ENCODE data around the gene FCN1. TPM values are rescaled to one million over a fixed set of nuclear protein-coding genes. Genes with fewer than 3 reads are reported as not detected.

The FCN1 gene
- total and polyA plus RNA-seq, 2 experiments from 2014 or later = not detected

DNA sequence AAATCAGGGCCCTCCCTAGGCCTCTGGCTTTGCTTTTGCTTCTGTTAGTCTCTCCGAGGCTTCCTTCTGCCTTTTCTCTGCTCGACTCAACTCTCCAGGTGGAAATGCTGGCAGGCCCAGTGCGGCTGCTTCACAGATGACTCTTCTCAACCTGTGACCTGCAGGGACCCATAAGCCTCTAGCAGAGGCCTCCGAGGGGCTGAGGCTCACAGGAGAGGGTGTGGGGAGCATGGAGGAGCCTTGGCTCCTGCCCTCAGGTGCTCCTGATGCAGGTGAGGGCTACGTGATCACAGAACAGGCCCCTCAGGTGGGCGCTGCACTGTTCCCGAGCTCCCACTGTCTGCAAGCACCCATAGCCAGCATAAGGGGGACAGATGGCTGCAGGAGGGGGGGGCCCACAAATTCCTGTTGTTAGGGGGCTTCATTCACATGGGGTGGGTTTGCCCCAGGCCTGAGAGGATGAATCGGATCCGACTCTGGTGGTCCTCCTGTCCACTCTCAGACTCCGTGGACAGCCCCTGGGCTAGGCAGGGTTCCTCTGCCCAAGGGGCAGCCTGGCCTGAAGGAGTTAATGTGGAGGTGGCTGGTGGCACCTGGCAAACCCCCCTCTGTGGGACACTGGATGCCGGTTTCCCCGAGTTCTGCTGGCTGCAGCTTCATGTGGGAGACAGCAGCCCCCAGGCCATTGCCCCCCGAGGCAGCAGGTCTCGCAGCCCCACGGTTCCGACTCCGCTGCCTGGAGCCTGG lies 48.0 kb downstream of the FCN1 start:
- H4K20me1 ChIP-seq (ENCODE audit: insufficient read depth, poor library complexity, severe bottlenecking) = no peaks in the 10 kb centered on the region
- no peak for DNase-seq (ENCODE audit: low spot score)

DNA sequence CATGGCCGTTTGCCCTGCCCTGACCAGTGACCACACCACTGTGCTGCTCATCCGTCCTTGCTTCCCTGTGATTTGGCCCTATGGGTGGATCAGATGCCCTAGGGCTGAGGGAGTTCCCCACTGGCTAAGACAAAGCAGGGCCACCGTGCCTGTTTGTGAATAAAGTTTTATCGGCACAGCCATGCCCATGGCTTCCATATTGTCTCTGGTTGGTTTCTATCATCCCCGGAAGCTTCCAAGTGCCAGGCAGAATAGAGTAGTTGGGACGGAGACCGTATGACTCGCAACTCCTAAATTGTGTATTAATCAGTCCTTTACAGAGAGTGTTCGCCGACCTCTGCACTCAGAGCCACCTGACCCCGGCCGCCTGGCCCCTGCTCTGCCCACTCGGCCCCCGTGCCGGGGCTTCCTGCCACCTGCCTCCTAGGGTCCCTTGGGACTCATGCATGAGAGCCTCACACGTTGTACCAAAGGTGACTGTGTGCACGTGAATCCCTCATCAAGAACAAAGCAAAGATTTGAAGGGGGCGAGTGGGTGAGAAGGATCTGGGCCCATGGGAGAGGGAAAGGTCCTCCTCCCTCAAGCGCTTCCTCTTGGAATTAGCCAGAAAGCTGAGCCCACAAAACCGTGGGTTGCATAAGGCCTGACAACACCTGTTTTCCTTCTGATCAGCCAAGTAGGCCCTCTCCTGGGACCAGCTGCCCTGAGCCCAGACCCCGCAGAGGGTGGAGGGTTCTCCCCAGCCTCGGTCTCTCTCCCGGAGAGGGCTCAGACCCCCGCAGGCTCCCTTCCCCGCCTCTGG lies 48.8 kb downstream of the FCN1 start:
- Histone ChIP-seq H3K36me3 (replicated peaks; ENCODE audit: insufficient read depth, low read depth) (no peaks in the 10 kb centered on the region), H3K4me1 (ENCODE audit: insufficient read depth) (no peaks in the 10 kb centered on the region), H3K27me3 (no peaks in the 10 kb centered on the region), H4K20me1 (ENCODE audit: insufficient read depth, poor library complexity, severe bottlenecking) (no peaks in the 10 kb centered on the region), H3K9me2 (replicated peaks; ENCODE audit: insufficient read depth) (no peaks in the 10 kb centered on the region), H3K9me3 (ENCODE audit: low read depth) (no peaks in the 10 kb centered on the region), H2AFZ (no peak overlapping the region), H3K27ac (no peak overlapping the region), H3K4me2 (no peak overlapping the region), H3K79me2 (no peaks in the 10 kb centered on the region), H3K4me3 (no peak overlapping the region)
- no peak for DNase-seq (ENCODE audit: low spot score)
- whole genome bisulfite sequencing (ENCODE audit: low lambda C conversion rate, missing lambda C conversion rate) = 87% methylated on average over 24 of the region's 25 CpGs
- TF ChIP-seq EZH2phosphoT487 (IDR thresholded peaks at IDR 0.05; ENCODE audit: low read depth, severe bottlenecking, unreplicated experiment) = no peak
- TF ChIP-seq, protein P1, sequence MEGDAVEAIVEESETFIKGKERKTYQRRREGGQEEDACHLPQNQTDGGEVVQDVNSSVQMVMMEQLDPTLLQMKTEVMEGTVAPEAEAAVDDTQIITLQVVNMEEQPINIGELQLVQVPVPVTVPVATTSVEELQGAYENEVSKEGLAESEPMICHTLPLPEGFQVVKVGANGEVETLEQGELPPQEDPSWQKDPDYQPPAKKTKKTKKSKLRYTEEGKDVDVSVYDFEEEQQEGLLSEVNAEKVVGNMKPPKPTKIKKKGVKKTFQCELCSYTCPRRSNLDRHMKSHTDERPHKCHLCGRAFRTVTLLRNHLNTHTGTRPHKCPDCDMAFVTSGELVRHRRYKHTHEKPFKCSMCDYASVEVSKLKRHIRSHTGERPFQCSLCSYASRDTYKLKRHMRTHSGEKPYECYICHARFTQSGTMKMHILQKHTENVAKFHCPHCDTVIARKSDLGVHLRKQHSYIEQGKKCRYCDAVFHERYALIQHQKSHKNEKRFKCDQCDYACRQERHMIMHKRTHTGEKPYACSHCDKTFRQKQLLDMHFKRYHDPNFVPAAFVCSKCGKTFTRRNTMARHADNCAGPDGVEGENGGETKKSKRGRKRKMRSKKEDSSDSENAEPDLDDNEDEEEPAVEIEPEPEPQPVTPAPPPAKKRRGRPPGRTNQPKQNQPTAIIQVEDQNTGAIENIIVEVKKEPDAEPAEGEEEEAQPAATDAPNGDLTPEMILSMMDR (IDR thresholded peaks at IDR 0.05; ENCODE audit: poor library complexity) = no peak
- TF ChIP-seq EZH2 (IDR thresholded peaks at IDR 0.05; ENCODE audit: borderline replicate concordance) = no peak

More for the DNA sequence above, 48.0 kb downstream of the FCN1 start:
- Histone ChIP-seq H3K9me2 (replicated peaks; ENCODE audit: insufficient read depth) (no peaks in the 10 kb centered on the region), H3K27ac (no peak overlapping the region), H3K9me3 (ENCODE audit: low read depth) (no peaks in the 10 kb centered on the region), H3K36me3 (replicated peaks; ENCODE audit: insufficient read depth, low read depth) (no peaks in the 10 kb centered on the region), H3K27me3 (no peaks in the 10 kb centered on the region), H2AFZ (no peak overlapping the region), H3K4me3 (no peak overlapping the region), H3K4me1 (ENCODE audit: insufficient read depth) (no peaks in the 10 kb centered on the region), H3K79me2 (no peaks in the 10 kb centered on the region), H3K4me2 (no peak overlapping the region)
- WGBS (ENCODE audit: low lambda C conversion rate, missing lambda C conversion rate) = 90% methylated on average over 13 of the region's 17 CpGs
- TF ChIP-seq EZH2phosphoT487 (IDR thresholded peaks at IDR 0.05; ENCODE audit: low read depth, severe bottlenecking, unreplicated experiment) (no peak), EZH2 (IDR thresholded peaks at IDR 0.05; ENCODE audit: borderline replicate concordance) (no peak)
- TF ChIP-seq, protein P1 (IDR thresholded peaks at IDR 0.05; ENCODE audit: poor library complexity) = no peak

DNA sequence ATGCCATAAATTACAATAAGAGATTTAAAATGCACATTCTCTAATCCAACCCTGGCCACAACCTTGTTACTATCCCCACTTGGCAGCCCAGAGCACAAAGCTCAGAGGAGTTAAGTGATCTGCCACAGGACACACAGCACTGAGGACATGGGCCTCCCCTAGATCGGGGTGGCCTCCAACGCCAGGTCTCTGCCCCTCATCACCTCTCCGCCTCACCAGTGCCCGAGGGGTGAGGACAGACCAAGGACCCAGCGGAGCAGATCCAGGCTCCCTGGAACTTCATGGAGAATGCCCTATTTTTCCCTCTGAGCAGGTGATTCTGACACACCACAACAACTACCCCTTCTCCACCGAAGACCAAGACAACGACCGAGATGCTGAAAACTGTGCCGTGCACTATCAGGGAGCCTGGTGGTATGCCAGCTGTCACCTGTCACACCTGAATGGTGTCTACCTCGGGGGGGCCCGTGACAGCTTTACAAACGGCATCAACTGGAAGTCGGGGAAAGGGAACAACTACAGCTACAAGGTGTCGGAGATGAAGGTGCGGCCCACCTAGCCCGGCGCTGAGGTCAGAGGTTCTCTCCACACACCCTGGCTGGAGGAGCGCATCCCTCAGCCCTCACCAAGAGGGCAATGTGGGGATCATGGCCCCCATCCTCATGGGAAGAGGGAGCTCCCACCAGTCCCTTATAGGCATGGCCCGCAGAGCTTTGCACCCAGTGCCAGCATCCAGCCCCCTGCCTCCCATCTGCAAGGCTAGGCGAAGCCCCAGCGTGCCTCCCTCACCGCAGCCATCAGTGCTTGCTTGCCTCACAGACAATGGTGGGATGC lies 49.6 kb downstream of the FCN1 start:
- H4K20me1 ChIP-seq (ENCODE audit: insufficient read depth, poor library complexity, severe bottlenecking) = no peaks in the 10 kb centered on the region
- H3K4me3 ChIP-seq = no peak overlapping the region
- WGBS (ENCODE audit: low lambda C conversion rate, missing lambda C conversion rate) = 95% methylated on average over 21 of the region's 22 CpGs
- no peaks in the 10 kb centered on the region for H3K4me1 ChIP-seq (ENCODE audit: insufficient read depth)
- H3K36me3 ChIP-seq (replicated peaks; ENCODE audit: insufficient read depth, low read depth) = no peaks in the 10 kb centered on the region
- no peaks in the 10 kb centered on the region for H3K9me3 ChIP-seq (ENCODE audit: low read depth)
- no peak overlapping the region for H3K27ac ChIP-seq
- H3K9me2 ChIP-seq (replicated peaks; ENCODE audit: insufficient read depth) = no peaks in the 10 kb centered on the region
- TF ChIP-seq EZH2phosphoT487 (IDR thresholded peaks at IDR 0.05; ENCODE audit: low read depth, severe bottlenecking, unreplicated experiment) (no peak), EZH2 (IDR thresholded peaks at IDR 0.05; ENCODE audit: borderline replicate concordance) (no peak)
- TF ChIP-seq, protein P1 (IDR thresholded peaks at IDR 0.05; ENCODE audit: poor library complexity) = no peak
- H2AFZ ChIP-seq = no peak overlapping the region
- no peak for DNase-seq (ENCODE audit: low spot score)
- H3K4me2 ChIP-seq = no peak overlapping the region
- no peaks in the 10 kb centered on the region for H3K79me2 ChIP-seq
- H3K27me3 ChIP-seq = no peaks in the 10 kb centered on the region
